ENCODE data around the gene PRKCE.

GRCh38 chr2:45852450-45853150 lies 201.1 kb downstream of the PRKCE start:
- TF ChIP-seq CTCF (IDR thresholded peaks at IDR 0.05), result no peak
- no peak for TF ChIP-seq EP300 (IDR thresholded peaks at IDR 0.05)
- TF ChIP-seq POLR2AphosphoS5 (IDR thresholded peaks at IDR 0.05), result no peak
